Measurements from ENCODE around the gene ADRB1.

ADRB1 gene

GRCh38 chr10:114026189-114027040 lies 17.3 kb upstream of the ADRB1 start:
- no peak for DNase-seq (ENCODE audit: low spot score)

- DNase-seq (ENCODE audit: low spot score): no peak
These were observed 16.6 kb upstream of the ADRB1 start for GRCh38 chr10:114027041-114027394.

GRCh38 chr10:114027951-114028350 lies 15.7 kb upstream of the ADRB1 start:
- DNase-seq (ENCODE audit: low spot score): no peak

GRCh38 chr10:114028425-114028824 lies 15.2 kb upstream of the ADRB1 start:
- DNase-seq (ENCODE audit: low spot score): no peak

- DNase-seq (ENCODE audit: low spot score): no peak
These were observed 14.0 kb upstream of the ADRB1 start for GRCh38 chr10:114029655-114030054.

- no peak for DNase-seq (ENCODE audit: low spot score)
These were observed 13.5 kb upstream of the ADRB1 start for GRCh38 chr10:114030140-114030539.

GRCh38 chr10:114031073-114031972 lies 12.3 kb upstream of the ADRB1 start:
- no peak for DNase-seq (ENCODE audit: low spot score)

- DNase-seq (ENCODE audit: low spot score): no peak
These were observed 10.1 kb upstream of the ADRB1 start for GRCh38 chr10:114033566-114033965.

- no peak for DNase-seq (ENCODE audit: low spot score)
These were observed 8.6 kb upstream of the ADRB1 start for GRCh38 chr10:114034923-114035645.

- DNase-seq (ENCODE audit: low spot score): no peak
These were observed 7.9 kb upstream of the ADRB1 start for GRCh38 chr10:114035791-114036190.

GRCh38 chr10:114038819-114039218 lies 4.8 kb upstream of the ADRB1 start:
- DNase-seq (ENCODE audit: low spot score): no peak

- no peak for DNase-seq (ENCODE audit: low spot score)
These were observed 2.5 kb upstream of the ADRB1 start for GRCh38 chr10:114041166-114041565.

GRCh38 chr10:114042895-114043531 lies 653 bp upstream of the ADRB1 start:
- peak; percentile 68 for DNase-seq (ENCODE audit: low spot score)

GRCh38 chr10:114044247-114045135 lies 825 bp downstream of the ADRB1 start:
- DNase-seq (ENCODE audit: low spot score): no peak

GRCh38 chr10:114045136-114046086 lies 1.7 kb downstream of the ADRB1 start:
- peak; percentile 48 for DNase-seq (ENCODE audit: low spot score)

- DNase-seq (ENCODE audit: low spot score): no peak
These were observed 2.4 kb downstream of the ADRB1 start for GRCh38 chr10:114046087-114046458.

- no peak for DNase-seq (ENCODE audit: low spot score)
These were observed 4.8 kb downstream of the ADRB1 start for GRCh38 chr10:114048472-114048871.

GRCh38 chr10:114051714-114052113 lies 8.0 kb downstream of the ADRB1 start:
- DNase-seq (ENCODE audit: low spot score): no peak

GRCh38 chr10:114052255-114052654 lies 8.6 kb downstream of the ADRB1 start:
- no peak for DNase-seq (ENCODE audit: low spot score)

GRCh38 chr10:114053946-114054345 lies 10.3 kb downstream of the ADRB1 start:
- no peak for DNase-seq (ENCODE audit: low spot score)

Measured in Ammon's horn (tissue), 1 donor.